ENCODE results near the gene TSC22D3.

- no peak for TF ChIP-seq CTCF (IDR thresholded peaks at IDR 0.05)
- TF ChIP-seq EP300 (IDR thresholded peaks at IDR 0.05): no peak
Observed at GRCh38 chrX:107725761-107726555, 49.6 kb downstream of the TSC22D3 start.

Measured in tibial nerve (tissue), 4 donors.